Keratinocyte (primary cell): ENCODE measurements around the gene FSD1. TPM values are rescaled to one million over a fixed set of nuclear protein-coding genes. Genes with fewer than 3 reads are reported as not detected.

Experiments used
- DNase-seq: peaks from one replicate; pipeline ENCODE4 v3.0.0-alpha.2; 2011; ENCODE audit warnings: low read depth, missing footprints, low spot score
- FAIRE-seq: peaks from 2 replicates; lab custom pipeline; 2011; peaks lifted over from hg19 to GRCh38; lab: Jason Lieb, UNC
- H2AFZ ChIP-seq: 2 replicates; pipeline ENCODE4 v1.6.0; 2012; ENCODE audit warnings: low read length, control low read depth, inconsistent platforms; ENCODE audit not compliant: control insufficient read depth
- H3K27ac ChIP-seq: 2 replicates; pipeline ENCODE4 v1.5.1; 2011; ENCODE audit warnings: low read length; ENCODE audit not compliant: control insufficient read depth, insufficient read depth
- H3K27me3 ChIP-seq: 3 replicates; pipeline ENCODE4 v1.6.0; 2011; ENCODE audit warnings: low read length; ENCODE audit not compliant: control insufficient read depth, insufficient read depth; ENCODE audit errors: extremely low read depth
- H3K36me3 ChIP-seq, 2 experiments: 2 replicates in 1 of 2; 3 replicates in 1 of 2; pipeline ENCODE4 v1.5.1; 2011; ENCODE audit warnings: low read length in 2 of 2, mild to moderate bottlenecking in 1 of 2; ENCODE audit not compliant: control insufficient read depth in 2 of 2, insufficient read depth in 2 of 2; ENCODE audit errors: extremely low read depth in 1 of 2
- H3K4me1 ChIP-seq: 3 replicates; pipeline ENCODE4 v1.5.1; 2011; ENCODE audit warnings: low read length; ENCODE audit not compliant: control insufficient read depth, insufficient read depth; ENCODE audit errors: extremely low read depth
- H3K4me2 ChIP-seq: 3 replicates; pipeline ENCODE4 v1.6.0; 2011; ENCODE audit warnings: low read depth, low read length; ENCODE audit not compliant: control insufficient read depth, insufficient read depth; ENCODE audit errors: extremely low read depth
- H3K4me3 ChIP-seq, 3 experiments: fragments of 200-600 bp in 1 of 3; sonication (generic) in 1 of 3; 2 replicates in 2 of 3; 3 replicates in 1 of 3; pipeline ENCODE4 v1.5.1; 2011 to 2016; ENCODE audit warnings: low read length in 3 of 3, mild to moderate bottlenecking in 3 of 3, control low read depth in 2 of 3, inconsistent platforms in 1 of 3, low read depth in 1 of 3, mixed read lengths in 1 of 3, mixed run types in 1 of 3, moderate library complexity in 1 of 3; ENCODE audit not compliant: control insufficient read depth in 2 of 3, insufficient read depth in 2 of 3; ENCODE audit errors: extremely low read depth in 1 of 3
- H3K79me2 ChIP-seq: 2 replicates; pipeline ENCODE4 v1.6.0; 2012; ENCODE audit warnings: low read length; ENCODE audit not compliant: control insufficient read depth, insufficient read depth
- H3K9ac ChIP-seq: 3 replicates; pipeline ENCODE4 v1.6.0; 2011; ENCODE audit warnings: low read length; ENCODE audit not compliant: control insufficient read depth, insufficient read depth; ENCODE audit errors: extremely low read depth
- H3K9me1 ChIP-seq: 3 replicates; pipeline ENCODE4 v1.6.0; 2011; ENCODE audit warnings: low read length; ENCODE audit not compliant: control insufficient read depth, insufficient read depth; ENCODE audit errors: extremely low read depth
- H3K9me3 ChIP-seq: 2 replicates; pipeline ENCODE4 v1.5.1; 2012; ENCODE audit warnings: low read depth, low read length; ENCODE audit not compliant: control insufficient read depth
- H4K20me1 ChIP-seq: 3 replicates; pipeline ENCODE4 v1.6.0; 2011; ENCODE audit warnings: low read length; ENCODE audit not compliant: control insufficient read depth, insufficient read depth; ENCODE audit errors: extremely low read depth
- EZH2 ChIP-seq: IDR thresholded peaks from one replicate; pipeline ENCODE4 v1.6.1; 2012; ENCODE audit warnings: inconsistent platforms, mild to moderate bottlenecking, low read length, moderate library complexity
- dilution Hi-C: fragments of 300-500 bp; cut with MboI; formaldehyde crosslinking; loops from one replicate; pipeline ENCODE4 v1.7.0; 2020; ENCODE audit warnings: low sequenced_read_pairs; ENCODE audit not compliant: extremely low pct_ligation_motif_present
- polyA plus RNA-seq, 5 experiments: library from polyadenylated mRNA; depleted of rRNA in 3 of 5; stranded (reverse) in 3 of 5; stranded (forward) in 1 of 5; unstranded in 1 of 5; fragments of >200 nt; gene quantifications; 1 replicate in 1 of 5; 2 replicates in 3 of 5; 3 replicates in 1 of 5; pipeline versions ENCODE4 v1.2.1 to v1.2.3, GENCODE V29; 2011 to 2012; ENCODE audit warnings: missing spikeins in 2 of 5, low read depth in 1 of 5, low replicate concordance in 1 of 5
- TF ChIP-seq, protein P1 (sequence below), 3 experiments: IDR thresholded peaks in 1 of 3; conservative IDR thresholded peaks in 1 of 3; optimal IDR thresholded peaks in 1 of 3; 2 replicates in 2 of 3; 3 replicates in 1 of 3; pipeline versions ENCODE3 to v1.5.1; 2011; ENCODE audit warnings: low read length in 3 of 3, mild to moderate bottlenecking in 3 of 3, moderate library complexity in 2 of 3, control low read depth in 1 of 3, inconsistent platforms in 1 of 3; ENCODE audit not compliant: insufficient read depth in 2 of 3; ENCODE audit errors: extremely low read depth in 1 of 3

FSD1 gene
- polyA plus RNA-seq, 1 donor (not counting 4 experiments of a cell fraction or from before 2014, with no cell fraction given): 0.49 TPM

DNA sequence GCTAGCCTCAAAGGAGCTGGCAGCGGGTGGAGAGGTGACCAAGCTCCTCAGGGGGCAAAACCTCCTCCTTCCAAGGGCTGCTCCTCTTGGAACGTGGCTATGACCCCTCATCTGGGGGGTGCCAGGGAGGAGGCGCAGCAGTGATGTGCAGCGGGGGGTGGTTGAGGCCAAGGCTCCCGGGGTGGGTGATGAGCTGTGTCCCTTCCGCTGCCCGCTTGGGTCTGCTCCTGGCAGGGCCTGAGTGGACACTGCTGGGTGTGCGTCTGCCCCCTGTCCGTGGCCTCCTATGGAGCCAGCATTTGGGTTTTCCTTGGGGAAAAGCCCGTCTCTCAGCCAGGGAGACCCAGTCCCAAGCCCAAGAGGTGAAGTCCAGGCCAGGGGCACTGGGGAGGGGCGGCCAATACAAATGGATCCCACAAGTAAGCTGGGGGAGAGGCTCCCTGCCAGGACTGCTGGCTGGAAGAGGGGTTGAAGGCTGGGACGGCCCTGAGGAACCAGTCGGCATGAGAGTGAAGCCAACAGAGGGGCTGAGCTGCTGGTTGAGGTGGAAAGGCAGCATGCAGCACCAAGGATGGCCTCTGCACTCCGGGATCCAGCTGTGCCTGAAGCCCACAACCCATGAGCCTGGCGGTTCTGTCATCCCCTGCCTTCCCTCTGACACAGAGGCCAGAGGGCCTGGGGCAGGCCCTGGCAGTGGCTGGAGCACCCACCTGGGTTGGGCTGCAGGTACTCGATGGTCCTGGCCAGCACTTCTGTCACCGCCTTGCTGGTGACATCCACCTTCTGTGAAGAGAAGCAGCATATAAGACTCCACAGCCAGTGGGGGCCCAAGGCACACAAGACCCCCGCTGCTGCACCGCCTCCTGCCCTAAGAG lies 61.6 kb downstream of the FSD1 start:
- Histone ChIP-seq H3K9me3 (no peaks in the 10 kb centered on the region), H2AFZ (no peak overlapping the region), H3K79me2 (peaks cover 29% of the 10 kb centered on the region), H3K4me1 (peaks cover 24% of the 10 kb centered on the region), H3K27ac (no peak overlapping the region), H3K4me3 (no peak overlapping the region), H4K20me1 (no peaks in the 10 kb centered on the region), H3K9ac (no peak overlapping the region), H3K4me2 (no peak overlapping the region), H3K27me3 (no peaks in the 10 kb centered on the region), H3K9me1 (no peaks in the 10 kb centered on the region), H3K36me3 (peaks cover 28 to 37% of the 10 kb centered on the region in 2 experiments)
- FAIRE-seq (no peak), DNase-seq (no peak)
- no peak for TF ChIP-seq EZH2
- TF ChIP-seq, protein P1, sequence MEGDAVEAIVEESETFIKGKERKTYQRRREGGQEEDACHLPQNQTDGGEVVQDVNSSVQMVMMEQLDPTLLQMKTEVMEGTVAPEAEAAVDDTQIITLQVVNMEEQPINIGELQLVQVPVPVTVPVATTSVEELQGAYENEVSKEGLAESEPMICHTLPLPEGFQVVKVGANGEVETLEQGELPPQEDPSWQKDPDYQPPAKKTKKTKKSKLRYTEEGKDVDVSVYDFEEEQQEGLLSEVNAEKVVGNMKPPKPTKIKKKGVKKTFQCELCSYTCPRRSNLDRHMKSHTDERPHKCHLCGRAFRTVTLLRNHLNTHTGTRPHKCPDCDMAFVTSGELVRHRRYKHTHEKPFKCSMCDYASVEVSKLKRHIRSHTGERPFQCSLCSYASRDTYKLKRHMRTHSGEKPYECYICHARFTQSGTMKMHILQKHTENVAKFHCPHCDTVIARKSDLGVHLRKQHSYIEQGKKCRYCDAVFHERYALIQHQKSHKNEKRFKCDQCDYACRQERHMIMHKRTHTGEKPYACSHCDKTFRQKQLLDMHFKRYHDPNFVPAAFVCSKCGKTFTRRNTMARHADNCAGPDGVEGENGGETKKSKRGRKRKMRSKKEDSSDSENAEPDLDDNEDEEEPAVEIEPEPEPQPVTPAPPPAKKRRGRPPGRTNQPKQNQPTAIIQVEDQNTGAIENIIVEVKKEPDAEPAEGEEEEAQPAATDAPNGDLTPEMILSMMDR (optimal IDR thresholded peaks at IDR 0.05 in 1 of 3, IDR thresholded peaks at IDR 0.05 in 1 of 3, conservative IDR thresholded peaks at IDR 0.05 in 1 of 3; ENCODE audit: extremely low read depth in 1 of 3, insufficient read depth in 2 of 3, low read length in 3 of 3): no peak
- dilution Hi-C loops: no loop called here

GRCh38 chr19:4366666-4367335 lies 62.4 kb downstream of the FSD1 start:
- H4K20me1 ChIP-seq: no peaks in the 10 kb centered on the region
- DNase-seq: no peak
- no peak overlapping the region for H3K4me3 ChIP-seq
- peaks cover 28 to 39% of the 10 kb centered on the region in 2 experiments for H3K36me3 ChIP-seq
- no peak overlapping the region for H3K27ac ChIP-seq
- FAIRE-seq: no peak
- dilution Hi-C loops: no loop called here
- H3K9ac ChIP-seq: no peak overlapping the region
- H3K4me2 ChIP-seq: no peak overlapping the region
- no peaks in the 10 kb centered on the region for H3K27me3 ChIP-seq
- H3K9me1 ChIP-seq: no peaks in the 10 kb centered on the region
- H3K4me1 ChIP-seq: peaks cover 24% of the 10 kb centered on the region
- TF ChIP-seq, protein P1 (optimal IDR thresholded peaks at IDR 0.05 in 1 of 3, IDR thresholded peaks at IDR 0.05 in 1 of 3, conservative IDR thresholded peaks at IDR 0.05 in 1 of 3; ENCODE audit: extremely low read depth in 1 of 3, insufficient read depth in 2 of 3, low read length in 3 of 3): no peak
- TF ChIP-seq EZH2: no peak
- H2AFZ ChIP-seq: no peak overlapping the region
- H3K79me2 ChIP-seq: peaks cover 34% of the 10 kb centered on the region
- no peaks in the 10 kb centered on the region for H3K9me3 ChIP-seq
